SK-MEL-5 (cell line): ENCODE results near the gene HOATZ. TPM values are rescaled to one million over a fixed set of nuclear protein-coding genes. Genes with fewer than 3 reads are reported as not detected.
A peak's percentile ranks its signal among the peaks of the same experiment; 100 is the strongest.

ENCODE experiments used
- DNase-seq: peaks from one replicate; pipeline ENCODE4 v3.0.0-alpha.2; 2016; ENCODE audit warnings: low read depth, low spot score
- in situ Hi-C: cut with HindIII; loops from 2 replicates; pipeline ENCODE4 v1.10.0; 2016; ENCODE audit warnings: low sequenced_read_pairs, high pct_unique_total_duplicates, low pct_unique_long_range_greater_than_20kb
- total RNA-seq: library from RNA; depleted of rRNA; stranded (reverse); fragments of >200 nt; shearing (Covaris generic); gene quantifications from 2 replicates; pipeline ENCODE4 v1.2.3, GENCODE V29; 2014

Gene HOATZ
- total RNA-seq, 1 experiment from 2014 or later = not detected

GRCh38 chr11:111513240-111513605 lies 1.4 kb upstream of the HOATZ start:
- no peak for DNase-seq
- in situ Hi-C loops = no loop called here

- in situ Hi-C loops = no loop called here
- no peak for DNase-seq
Observed at GRCh38 chr11:111515591-111515990, 1.0 kb downstream of the HOATZ start.

GRCh38 chr11:111518668-111519067 lies 4.1 kb downstream of the HOATZ start:
- no peak for DNase-seq
- in situ Hi-C loops = no loop called here

- DNase-seq = no peak
- in situ Hi-C loops = no loop called here
Observed at GRCh38 chr11:111520560-111520959, 6.0 kb downstream of the HOATZ start.

- in situ Hi-C loops = no loop called here
- DNase-seq = no peak
Observed at GRCh38 chr11:111521135-111521534, 6.6 kb downstream of the HOATZ start.

- no peak for DNase-seq
- in situ Hi-C loops = no loop called here
Observed at GRCh38 chr11:111522426-111522825, 7.8 kb downstream of the HOATZ start.

GRCh38 chr11:111523343-111523742 lies 8.8 kb downstream of the HOATZ start:
- peak; percentile 7 for DNase-seq
- in situ Hi-C loops = no loop called here

GRCh38 chr11:111524056-111524455 lies 9.5 kb downstream of the HOATZ start:
- no peak for DNase-seq
- in situ Hi-C loops = no loop called here

- in situ Hi-C loops = no loop called here
- DNase-seq = no peak
Observed at GRCh38 chr11:111525456-111525855, 10.9 kb downstream of the HOATZ start.

GRCh38 chr11:111526501-111526900 lies 11.9 kb downstream of the HOATZ start:
- DNase-seq = no peak
- in situ Hi-C loops = no loop called here

GRCh38 chr11:111527279-111527678 lies 12.7 kb downstream of the HOATZ start:
- no peak for DNase-seq
- in situ Hi-C loops = no loop called here

GRCh38 chr11:111528557-111528956 lies 14.0 kb downstream of the HOATZ start:
- in situ Hi-C loops = no loop called here
- DNase-seq = peak; percentile 10

- DNase-seq = no peak
- in situ Hi-C loops = no loop called here
Observed at GRCh38 chr11:111530091-111530490, 15.5 kb downstream of the HOATZ start.

- peak; percentile 54 for DNase-seq
- in situ Hi-C loops = no loop called here
Observed at GRCh38 chr11:111531136-111531535, 16.6 kb downstream of the HOATZ start.

GRCh38 chr11:111531687-111532364 lies 17.2 kb downstream of the HOATZ start:
- in situ Hi-C loops = no loop called here
- DNase-seq = peak; percentile 12

GRCh38 chr11:111532365-111532709 lies 17.8 kb downstream of the HOATZ start:
- in situ Hi-C loops = no loop called here
- DNase-seq = no peak

GRCh38 chr11:111535281-111535680 lies 20.7 kb downstream of the HOATZ start:
- no peak for DNase-seq
- in situ Hi-C loops = no loop called here

GRCh38 chr11:111537336-111537860 lies 22.8 kb downstream of the HOATZ start:
- no peak for DNase-seq
- in situ Hi-C loops = no loop called here

GRCh38 chr11:111538407-111539114 lies 24.0 kb downstream of the HOATZ start:
- in situ Hi-C loops = no loop called here
- no peak for DNase-seq
